Measurements from ENCODE around the gene EYS.
A peak's percentile ranks its signal among the peaks of the same experiment; 100 is the strongest.

The EYS gene

GRCh38 chr6:64280569-64280968, 1426.5 kb downstream of the EYS start:
- Histone ChIP-seq H3K36me3 (ENCODE audit: insufficient read depth, low read length) (no peaks in the 10 kb centered on the region), H3K9me3 (ENCODE audit: low read depth, low read length) (no peaks in the 10 kb centered on the region), H3K9ac (ENCODE audit: insufficient read length) (no peak overlapping the region), H3K4me3 (no peak overlapping the region), H3K27ac (no peak overlapping the region)
- DNase-seq (ENCODE audit: low read depth, low spot score): peak; percentile 51
- TF ChIP-seq EZH2 (IDR thresholded peaks at IDR 0.05) (no peak), POLR2AphosphoS5 (IDR thresholded peaks at IDR 0.05; ENCODE audit: borderline replicate concordance, low read depth, low read length) (no peak; the same call in 1 of the 2 replicates), FOXP2 (optimal IDR thresholded peaks at IDR 0.05; ENCODE audit: control extremely low read depth, extremely low read length, insufficient read depth) (no peak)

GRCh38 chr6:64270083-64270482, 1436.9 kb downstream of the EYS start:
- TF ChIP-seq FOXP2 (optimal IDR thresholded peaks at IDR 0.05; ENCODE audit: control extremely low read depth, extremely low read length, insufficient read depth) (no peak), EZH2 (IDR thresholded peaks at IDR 0.05) (no peak)
- Histone ChIP-seq H3K9me3 (ENCODE audit: low read depth, low read length) (no peaks in the 10 kb centered on the region), H3K27ac (no peak overlapping the region), H3K9ac (ENCODE audit: insufficient read length) (no peak overlapping the region), H3K4me3 (no peak overlapping the region), H3K36me3 (ENCODE audit: insufficient read depth, low read length) (no peaks in the 10 kb centered on the region)
- no peak for DNase-seq (ENCODE audit: low read depth, low spot score)

GRCh38 chr6:64266351-64266821, 1440.6 kb downstream of the EYS start:
- H3K9ac ChIP-seq (ENCODE audit: insufficient read length): no peak overlapping the region
- H3K4me3 ChIP-seq: no peak overlapping the region
- TF ChIP-seq EZH2 (IDR thresholded peaks at IDR 0.05): no peak
- no peaks in the 10 kb centered on the region for H3K36me3 ChIP-seq (ENCODE audit: insufficient read depth, low read length)
- no peak for DNase-seq (ENCODE audit: low read depth, low spot score)
- H3K9me3 ChIP-seq (ENCODE audit: low read depth, low read length): no peaks in the 10 kb centered on the region
- H3K27ac ChIP-seq: no peak overlapping the region

DNA sequence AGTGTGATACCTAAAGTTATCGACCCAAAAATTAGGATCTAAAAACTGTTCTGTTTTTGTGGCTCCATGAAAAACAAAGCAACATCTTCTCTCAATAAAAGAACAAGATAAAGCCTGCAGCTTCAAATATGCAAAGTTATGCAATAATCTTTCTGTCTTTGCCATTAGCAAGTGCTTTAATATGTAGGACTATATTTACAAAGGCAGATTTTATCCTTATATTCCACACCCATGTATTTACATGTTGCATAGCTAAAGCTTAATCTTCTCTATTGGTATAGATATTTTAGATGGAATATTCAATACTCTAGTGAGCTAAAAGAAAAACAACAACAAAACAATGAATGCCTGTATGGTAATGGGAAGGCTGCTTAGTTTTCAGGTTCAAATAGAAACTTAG, 1443.2 kb downstream of the EYS start:
- Histone ChIP-seq H3K9me3 (ENCODE audit: low read depth, low read length) (no peaks in the 10 kb centered on the region), H3K9ac (ENCODE audit: insufficient read length) (no peak overlapping the region), H3K4me3 (no peak overlapping the region), H3K36me3 (ENCODE audit: insufficient read depth, low read length) (no peaks in the 10 kb centered on the region), H3K27ac (no peak overlapping the region)
- DNase-seq (ENCODE audit: low read depth, low spot score): no peak
- TF ChIP-seq FOXP2 (optimal IDR thresholded peaks at IDR 0.05; ENCODE audit: control extremely low read depth, extremely low read length, insufficient read depth): no peak

- H3K27ac ChIP-seq: no peak overlapping the region
- no peaks in the 10 kb centered on the region for H3K9me3 ChIP-seq (ENCODE audit: low read depth, low read length)
- TF ChIP-seq POLR2AphosphoS5 (IDR thresholded peaks at IDR 0.05; ENCODE audit: borderline replicate concordance, low read depth, low read length) (no peak), EZH2 (IDR thresholded peaks at IDR 0.05) (no peak), FOXP2 (optimal IDR thresholded peaks at IDR 0.05; ENCODE audit: control extremely low read depth, extremely low read length, insufficient read depth) (no peak)
- no peaks in the 10 kb centered on the region for H3K36me3 ChIP-seq (ENCODE audit: insufficient read depth, low read length)
- H3K4me3 ChIP-seq: no peak overlapping the region
- no peak for DNase-seq (ENCODE audit: low read depth, low spot score)
- H3K9ac ChIP-seq (ENCODE audit: insufficient read length): no peak overlapping the region
These were observed 1447.7 kb downstream of the EYS start for GRCh38 chr6:64259372-64259771.

DNA sequence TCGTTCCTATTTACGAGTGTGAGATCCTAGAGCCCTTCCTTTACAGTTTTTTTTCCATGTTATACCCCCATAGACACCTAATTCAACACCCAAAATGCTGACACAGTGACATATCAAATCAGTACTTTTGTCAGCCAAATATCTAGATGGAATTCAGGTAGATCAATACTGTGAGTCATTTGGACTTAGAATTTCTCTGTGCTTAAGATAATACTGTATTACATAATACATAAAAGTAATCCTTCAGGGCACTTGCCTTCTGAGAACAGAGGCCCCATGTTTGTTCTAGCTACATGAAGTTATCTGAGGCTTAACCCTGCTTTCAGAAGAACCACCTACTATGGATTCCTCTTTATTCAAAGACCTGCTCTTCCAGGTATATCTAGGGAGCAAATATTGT, 1448.3 kb downstream of the EYS start:
- TF ChIP-seq FOXP2 (optimal IDR thresholded peaks at IDR 0.05; ENCODE audit: control extremely low read depth, extremely low read length, insufficient read depth) (no peak), EZH2 (IDR thresholded peaks at IDR 0.05) (no peak), POLR2AphosphoS5 (IDR thresholded peaks at IDR 0.05; ENCODE audit: borderline replicate concordance, low read depth, low read length) (no peak)
- DNase-seq (ENCODE audit: low read depth, low spot score): no peak
- H3K4me3 ChIP-seq: no peak overlapping the region
- H3K36me3 ChIP-seq (ENCODE audit: insufficient read depth, low read length): no peaks in the 10 kb centered on the region
- no peak overlapping the region for H3K27ac ChIP-seq
- no peak overlapping the region for H3K9ac ChIP-seq (ENCODE audit: insufficient read length)
- no peaks in the 10 kb centered on the region for H3K9me3 ChIP-seq (ENCODE audit: low read depth, low read length)

DNA sequence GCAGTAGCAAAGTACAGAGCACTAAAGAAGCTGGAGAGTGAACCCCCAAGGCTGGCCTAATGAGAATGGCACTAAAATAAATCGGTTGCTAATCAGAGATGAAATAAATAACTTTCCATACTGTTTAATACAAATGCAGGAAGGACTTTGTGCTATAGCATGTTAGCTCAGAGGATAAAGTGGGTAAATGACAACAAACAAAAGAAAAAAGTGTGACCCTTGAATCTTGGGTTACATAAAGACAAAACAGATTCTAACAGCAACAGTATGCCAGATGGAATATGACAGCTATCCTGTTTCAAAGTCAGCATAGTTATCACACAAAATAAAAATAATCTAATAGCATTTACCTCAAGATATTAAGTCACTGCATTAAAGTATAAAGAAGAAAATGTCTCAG, 1448.7 kb downstream of the EYS start:
- no peak for TF ChIP-seq FOXP2 (optimal IDR thresholded peaks at IDR 0.05; ENCODE audit: control extremely low read depth, extremely low read length, insufficient read depth)
- no peak for TF ChIP-seq EZH2 (IDR thresholded peaks at IDR 0.05)
- TF ChIP-seq POLR2AphosphoS5 (IDR thresholded peaks at IDR 0.05; ENCODE audit: borderline replicate concordance, low read depth, low read length): no peak

DNA sequence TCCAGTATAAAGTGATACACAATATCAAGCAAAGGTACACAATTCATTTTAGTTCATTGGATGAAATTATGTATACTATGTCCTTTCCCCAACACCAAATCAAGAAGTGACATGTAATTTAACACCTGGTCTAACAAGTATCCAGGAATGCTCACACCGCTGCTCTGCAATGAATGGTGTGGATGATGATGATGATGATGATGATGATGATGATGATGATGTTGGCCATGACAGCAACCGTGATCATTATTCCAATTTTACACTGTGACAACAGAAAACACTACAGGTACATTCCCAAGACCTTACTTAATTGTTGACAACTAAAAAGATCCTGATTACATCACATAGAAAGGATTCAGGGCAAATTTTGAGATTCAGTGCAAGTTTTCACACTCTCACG, 1449.4 kb downstream of the EYS start:
- TF ChIP-seq POLR2AphosphoS5 (IDR thresholded peaks at IDR 0.05; ENCODE audit: borderline replicate concordance, low read depth, low read length) (no peak), FOXP2 (optimal IDR thresholded peaks at IDR 0.05; ENCODE audit: control extremely low read depth, extremely low read length, insufficient read depth) (no peak), EZH2 (IDR thresholded peaks at IDR 0.05) (no peak)
- no peak overlapping the region for H3K4me3 ChIP-seq
- no peaks in the 10 kb centered on the region for H3K9me3 ChIP-seq (ENCODE audit: low read depth, low read length)
- no peak for DNase-seq (ENCODE audit: low read depth, low spot score)
- no peak overlapping the region for H3K9ac ChIP-seq (ENCODE audit: insufficient read length)
- H3K27ac ChIP-seq: no peak overlapping the region
- H3K36me3 ChIP-seq (ENCODE audit: insufficient read depth, low read length): no peaks in the 10 kb centered on the region

More for the DNA sequence above, 1448.7 kb downstream of the EYS start:
- no peak overlapping the region for H3K9ac ChIP-seq (ENCODE audit: insufficient read length)
- DNase-seq (ENCODE audit: low read depth, low spot score): no peak
- no peak overlapping the region for H3K27ac ChIP-seq
- no peaks in the 10 kb centered on the region for H3K36me3 ChIP-seq (ENCODE audit: insufficient read depth, low read length)
- H3K4me3 ChIP-seq: no peak overlapping the region
- no peaks in the 10 kb centered on the region for H3K9me3 ChIP-seq (ENCODE audit: low read depth, low read length)

DNA sequence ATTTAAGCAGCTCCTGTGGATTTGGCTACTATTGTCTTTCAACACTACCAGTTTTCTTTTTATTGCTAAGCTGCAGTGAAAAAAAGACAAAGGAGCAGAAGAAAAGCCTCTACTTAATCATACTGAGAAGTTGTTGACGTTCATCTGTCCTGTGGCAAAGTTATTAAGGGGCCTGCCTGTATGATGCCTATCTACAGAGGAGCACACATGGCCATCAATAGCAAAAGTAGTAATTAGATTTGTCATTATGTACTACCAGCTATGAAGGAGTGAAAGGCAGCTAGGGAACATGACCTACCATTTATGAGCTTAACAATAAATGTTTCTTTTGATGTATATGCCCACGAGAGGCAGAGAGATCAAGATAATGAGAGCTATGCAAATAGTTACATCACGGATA, 1450.5 kb downstream of the EYS start:
- Histone ChIP-seq H3K4me3 (no peak overlapping the region), H3K27ac (no peak overlapping the region), H3K9ac (ENCODE audit: insufficient read length) (no peak overlapping the region), H3K9me3 (ENCODE audit: low read depth, low read length) (no peaks in the 10 kb centered on the region), H3K36me3 (ENCODE audit: insufficient read depth, low read length) (no peaks in the 10 kb centered on the region)
- DNase-seq (ENCODE audit: low read depth, low spot score): no peak
- TF ChIP-seq FOXP2 (optimal IDR thresholded peaks at IDR 0.05; ENCODE audit: control extremely low read depth, extremely low read length, insufficient read depth) (no peak), POLR2AphosphoS5 (IDR thresholded peaks at IDR 0.05; ENCODE audit: borderline replicate concordance, low read depth, low read length) (no peak), EZH2 (IDR thresholded peaks at IDR 0.05) (no peak)

Measured in SK-N-MC (cell line).